ENCODE results near the gene C2CD2L. TPM values are rescaled to one million over a fixed set of nuclear protein-coding genes. Genes with fewer than 3 reads are reported as not detected.

C2CD2L gene
- total and polyA plus RNA-seq, 10 of the 15 experiments (the other 5 are each of a cell fraction or from before 2014, with no cell fraction given): 0.21 to 9.6 (median 5.1) TPM

- TF ChIP-seq FOXM1 (IDR thresholded peaks at IDR 0.05; ENCODE audit: low read depth, low read length): no peak
- TF ChIP-seq TARDBP (IDR thresholded peaks at IDR 0.05; ENCODE audit: borderline replicate concordance): no peak
- TF ChIP-seq ESRRA (IDR thresholded peaks at IDR 0.05; ENCODE audit: low read length): 0 out of 2 replicates have a peak, but pooled peaks have one; percentile 47
- peak; percentile 89 for TF ChIP-seq POLR2A (IDR thresholded peaks at IDR 0.05; ENCODE audit: low read depth, low read length)
- no peak for TF ChIP-seq ZNF24 (IDR thresholded peaks at IDR 0.05)
- TF ChIP-seq ZSCAN29 (IDR thresholded peaks at IDR 0.05): peak; percentile 92
- TF ChIP-seq FOS (IDR thresholded peaks at IDR 0.05; ENCODE audit: borderline replicate concordance, extremely low read depth, insufficient read length): peak; percentile 24
- peak; percentile 73 for TF ChIP-seq POLR2AphosphoS2 (IDR thresholded peaks at IDR 0.05; ENCODE audit: low read depth, low read length)
- no peak for TF ChIP-seq BMI1 (IDR thresholded peaks at IDR 0.05; ENCODE audit: borderline replicate concordance)
- peak; percentile 62 for TF ChIP-seq ATF7 (IDR thresholded peaks at IDR 0.05; ENCODE audit: low read depth)
- no peak for TF ChIP-seq ZZZ3 (IDR thresholded peaks at IDR 0.05; ENCODE audit: control insufficient read depth, insufficient read length, low read depth)
- TF ChIP-seq BCL3 (IDR thresholded peaks at IDR 0.05; ENCODE audit: borderline replicate concordance, insufficient read depth, low read depth, low read length, poor library complexity, severe bottlenecking): no peak
- TF ChIP-seq KDM1A (IDR thresholded peaks at IDR 0.05; ENCODE audit: borderline replicate concordance): no peak
- no peak for TF ChIP-seq PRDM15 (CRISPR knock-in tag; IDR thresholded peaks at IDR 0.05)
- TF ChIP-seq SIN3A (IDR thresholded peaks at IDR 0.05; ENCODE audit: low read depth, low read length): peak; percentile 85; the same call in 1 of the 2 replicates
- TF ChIP-seq IRF3 (IDR thresholded peaks at IDR 0.05): no peak
- TF ChIP-seq GABPA (IDR thresholded peaks at IDR 0.05; ENCODE audit: low read depth): peak; percentile 82
- peak; percentile 41; the same call in 1 of the 2 replicates for TF ChIP-seq TAF1 (IDR thresholded peaks at IDR 0.05; ENCODE audit: borderline replicate concordance, low read depth, low read length)
- peak; percentile 69 for TF ChIP-seq USF1 (IDR thresholded peaks at IDR 0.05; ENCODE audit: borderline replicate concordance, extremely low read length, insufficient read depth, low read depth, low read length)
Measured at GRCh38 chr11:119084663-119085436, 22.3 kb upstream of the C2CD2L start, which contains the start of gene HMBS (continued).
